ENCODE results near the gene GRK5. TPM values are rescaled to one million over a fixed set of nuclear protein-coding genes. Genes with fewer than 3 reads are reported as not detected.

The GRK5 gene
- total RNA-seq, 1 experiment from 2014 or later: 0.82 TPM

DNA sequence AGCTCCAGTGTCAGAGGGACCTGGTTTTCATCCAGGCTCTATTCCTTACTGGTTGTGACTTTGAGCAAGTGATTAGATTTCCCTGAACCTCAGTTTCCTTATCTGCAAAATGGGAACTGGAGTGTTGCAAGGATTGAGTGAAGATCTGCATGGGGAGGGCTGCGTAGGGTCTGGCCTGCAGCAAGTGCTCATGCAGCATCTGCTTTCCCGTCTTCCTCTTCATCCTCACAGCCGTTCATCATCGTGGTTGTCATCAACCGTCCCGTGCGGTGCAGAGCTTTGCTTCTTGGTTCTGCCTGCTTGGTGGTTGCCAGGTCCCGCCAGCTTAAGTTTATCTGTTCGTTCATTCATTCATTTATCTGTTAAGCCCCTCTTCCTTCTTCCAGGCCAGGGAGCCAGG is 135.0 kb downstream of the GRK5 start:
- POLR2A ChIA-PET: no interaction called here
- CTCF ChIA-PET: no interaction called here
- H3K36me3 Mint-ChIP-seq (ENCODE audit: insufficient read depth, unreplicated experiment): peaks cover 5% of the 10 kb centered on the region

DNA sequence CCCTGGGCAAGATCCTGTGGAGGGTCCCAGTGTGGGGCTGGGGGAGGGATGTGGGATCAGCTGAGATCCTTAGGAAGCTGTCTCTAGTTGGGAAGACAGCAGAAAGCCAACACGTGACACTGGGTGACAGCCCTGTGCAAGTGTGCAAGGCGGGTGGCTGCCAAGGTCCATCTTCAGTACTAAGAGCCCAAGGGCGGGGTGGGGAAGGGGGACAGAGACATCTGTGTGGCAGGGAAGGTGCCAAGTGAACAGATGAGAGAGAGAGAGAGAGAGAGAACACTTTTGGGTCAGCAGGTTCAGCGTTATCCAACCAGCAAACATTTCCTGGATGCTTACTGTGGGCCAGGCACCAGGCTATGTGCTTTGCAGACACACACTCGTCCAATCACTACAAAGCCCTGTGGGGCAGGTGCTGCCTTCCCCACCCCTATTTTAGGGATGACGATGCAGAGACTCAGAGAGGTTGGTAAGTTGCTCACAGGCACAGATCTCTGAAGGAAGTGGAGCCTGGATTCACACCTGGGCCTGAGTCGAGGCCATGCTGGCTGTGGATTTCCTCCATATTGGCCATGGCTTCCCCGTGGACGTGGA is 135.7 kb downstream of the GRK5 start:
- Mint-ChIP-seq H3K4me3 (ENCODE audit: unreplicated experiment) (no peak overlapping the region), H3K27ac (ENCODE audit: low read depth, unreplicated experiment) (no peak overlapping the region), H3K36me3 (ENCODE audit: insufficient read depth, unreplicated experiment) (peaks cover 5% of the 10 kb centered on the region), H3K9me3 (ENCODE audit: unreplicated experiment) (no peaks in the 10 kb centered on the region), H3K4me1 (ENCODE audit: insufficient read depth, unreplicated experiment) (peaks cover 5% of the 10 kb centered on the region), H3K27me3 (ENCODE audit: insufficient read depth, unreplicated experiment) (no peaks in the 10 kb centered on the region)
- intact Hi-C loops (cut with micrococcal nuclease): no loop called here
- POLR2A ChIA-PET: no interaction called here
- BruUV-seq (replicated peaks): no TSS peak
- TF ChIP-seq CTCF (IDR thresholded peaks at IDR 0.05; ENCODE audit: unreplicated experiment): no peak
- CTCF ChIA-PET: no interaction called here
- no peak for DNase-seq (ENCODE audit: unreplicated experiment)

More for the DNA sequence above, 135.0 kb downstream of the GRK5 start:
- BruUV-seq (replicated peaks): no TSS peak
- Mint-ChIP-seq H3K27ac (ENCODE audit: low read depth, unreplicated experiment) (no peak overlapping the region), H3K4me3 (ENCODE audit: unreplicated experiment) (no peak overlapping the region), H3K4me1 (ENCODE audit: insufficient read depth, unreplicated experiment) (peaks cover 5% of the 10 kb centered on the region), H3K9me3 (ENCODE audit: unreplicated experiment) (no peaks in the 10 kb centered on the region), H3K27me3 (ENCODE audit: insufficient read depth, unreplicated experiment) (no peaks in the 10 kb centered on the region)
- no peak for TF ChIP-seq CTCF (IDR thresholded peaks at IDR 0.05; ENCODE audit: unreplicated experiment)
- intact Hi-C loops (cut with micrococcal nuclease): no loop called here
- no peak for DNase-seq (ENCODE audit: unreplicated experiment)

DNA sequence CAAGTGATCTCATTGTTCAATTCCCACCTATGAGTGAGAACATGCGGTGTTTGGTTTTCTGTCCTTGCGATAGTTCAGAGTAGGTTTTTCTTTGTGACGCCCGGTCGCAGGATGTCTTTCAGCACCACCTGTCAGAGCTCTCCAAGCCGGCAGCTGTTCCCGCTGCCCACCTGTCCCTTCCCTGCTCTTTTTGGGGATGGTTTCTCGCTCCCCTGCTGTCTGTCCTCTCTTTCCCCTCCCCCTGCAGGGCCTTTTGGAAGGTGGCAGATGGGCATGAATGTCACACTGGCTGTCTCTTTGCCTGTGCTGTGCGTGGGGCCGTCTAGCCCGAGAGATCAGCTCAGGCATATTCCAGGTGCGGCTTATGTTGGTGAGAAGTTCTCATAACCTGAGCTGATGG is 137.0 kb downstream of the GRK5 start:
- ChIA-PET POLR2A (no interaction called here), CTCF (no interaction called here)
- DNase-seq (ENCODE audit: unreplicated experiment): no peak
- no peaks in the 10 kb centered on the region for H3K9me3 Mint-ChIP-seq (ENCODE audit: unreplicated experiment)
- H3K4me3 Mint-ChIP-seq (ENCODE audit: unreplicated experiment): no peak overlapping the region
- intact Hi-C loops (cut with micrococcal nuclease): no loop called here
- H3K27ac Mint-ChIP-seq (ENCODE audit: low read depth, unreplicated experiment): no peak overlapping the region
- BruUV-seq (replicated peaks): no TSS peak
- peaks cover 5% of the 10 kb centered on the region for H3K4me1 Mint-ChIP-seq (ENCODE audit: insufficient read depth, unreplicated experiment)
- H3K27me3 Mint-ChIP-seq (ENCODE audit: insufficient read depth, unreplicated experiment): no peaks in the 10 kb centered on the region
- peaks cover 5% of the 10 kb centered on the region for H3K36me3 Mint-ChIP-seq (ENCODE audit: insufficient read depth, unreplicated experiment)
- TF ChIP-seq CTCF (IDR thresholded peaks at IDR 0.05; ENCODE audit: unreplicated experiment): no peak

DNA sequence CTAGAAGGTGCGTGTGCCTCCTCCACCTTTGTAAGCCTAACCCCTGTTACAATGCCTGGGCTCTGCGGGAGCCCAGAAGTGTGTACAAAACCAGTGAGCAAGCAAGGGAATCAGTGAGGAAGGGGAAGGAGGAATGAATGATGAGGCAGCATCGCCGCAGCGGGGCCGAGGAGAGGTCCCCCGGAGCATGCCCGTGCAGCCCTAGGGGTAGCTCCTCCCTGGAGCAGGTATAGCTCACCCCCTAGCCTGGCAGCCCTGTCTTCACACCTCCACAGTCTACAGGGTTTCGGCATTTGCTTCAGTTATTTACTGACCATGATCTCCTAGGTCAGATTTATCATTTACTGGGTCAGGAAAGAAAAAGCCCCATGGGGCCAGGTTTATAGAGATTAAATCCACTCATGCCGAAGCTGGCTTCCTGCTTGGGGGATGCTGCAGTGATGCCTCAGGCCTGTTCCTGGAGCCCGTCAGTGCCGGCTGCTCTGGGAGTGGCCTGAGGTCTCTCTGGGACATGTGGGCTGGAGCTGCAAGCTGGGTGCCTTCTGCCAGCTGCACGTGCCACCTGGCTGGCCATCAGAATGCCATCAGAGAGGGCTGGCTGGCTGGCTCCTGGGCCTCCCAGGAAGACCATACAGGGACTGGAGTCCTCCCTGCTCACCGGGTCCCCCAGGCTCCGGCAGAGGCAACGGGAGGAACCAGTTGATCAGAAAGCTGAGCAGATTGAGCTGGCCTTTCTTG is 138.9 kb downstream of the GRK5 start:
- no TSS peak for BruUV-seq (replicated peaks)
- TF ChIP-seq CTCF (IDR thresholded peaks at IDR 0.05; ENCODE audit: unreplicated experiment): no peak

More for the DNA sequence above, 138.9 kb downstream of the GRK5 start:
- no peak for DNase-seq (ENCODE audit: unreplicated experiment)
- Mint-ChIP-seq H3K27me3 (ENCODE audit: insufficient read depth, unreplicated experiment) (no peaks in the 10 kb centered on the region), H3K36me3 (ENCODE audit: insufficient read depth, unreplicated experiment) (no peaks in the 10 kb centered on the region), H3K4me3 (ENCODE audit: unreplicated experiment) (no peak overlapping the region), H3K27ac (ENCODE audit: low read depth, unreplicated experiment) (no peak overlapping the region), H3K4me1 (ENCODE audit: insufficient read depth, unreplicated experiment) (peaks cover 5% of the 10 kb centered on the region), H3K9me3 (ENCODE audit: unreplicated experiment) (peaks cover 3% of the 10 kb centered on the region)
- CTCF ChIA-PET: no interaction called here
- intact Hi-C loops (cut with micrococcal nuclease): no loop called here
- POLR2A ChIA-PET: no interaction called here
